ENCODE measurements around the gene SOX5. TPM values are rescaled to one million over a fixed set of nuclear protein-coding genes. Genes with fewer than 3 reads are reported as not detected.

Gene SOX5
- total RNA-seq, 1 donor from 2014 or later: 1.3 TPM

GRCh38 chr12:23555180-23555824 lies 394.2 kb downstream of the SOX5 start:
- no peak overlapping the region for H3K4me3 Mint-ChIP-seq
- H3K27me3 Mint-ChIP-seq (ENCODE audit: insufficient read depth): no peaks in the 10 kb centered on the region
- H3K36me3 Mint-ChIP-seq (ENCODE audit: low read depth): no peaks in the 10 kb centered on the region
- intact Hi-C loops (cut with micrococcal nuclease): no loop called here
- no peak for DNase-seq (ENCODE audit: low spot score)
- H3K4me1 Mint-ChIP-seq (ENCODE audit: low read depth): no peaks in the 10 kb centered on the region
- no peak overlapping the region for H3K27ac Mint-ChIP-seq
- no peaks in the 10 kb centered on the region for H3K9me3 Mint-ChIP-seq

- no peak overlapping the region for H3K4me3 Mint-ChIP-seq
- no peaks in the 10 kb centered on the region for H3K36me3 Mint-ChIP-seq (ENCODE audit: low read depth)
- intact Hi-C loops (cut with micrococcal nuclease): no loop called here
- H3K9me3 Mint-ChIP-seq: no peaks in the 10 kb centered on the region
- no peaks in the 10 kb centered on the region for H3K27me3 Mint-ChIP-seq (ENCODE audit: insufficient read depth)
- no peak for DNase-seq (ENCODE audit: low spot score)
- no peak overlapping the region for H3K27ac Mint-ChIP-seq
- H3K4me1 Mint-ChIP-seq (ENCODE audit: low read depth): no peaks in the 10 kb centered on the region
Measured at GRCh38 chr12:23552417-23552816, 397.1 kb downstream of the SOX5 start.

- H3K4me1 Mint-ChIP-seq (ENCODE audit: low read depth): no peaks in the 10 kb centered on the region
- H3K27ac Mint-ChIP-seq: no peak overlapping the region
- no peak overlapping the region for H3K4me3 Mint-ChIP-seq
- H3K9me3 Mint-ChIP-seq: no peaks in the 10 kb centered on the region
- H3K36me3 Mint-ChIP-seq (ENCODE audit: low read depth): no peaks in the 10 kb centered on the region
- intact Hi-C loops (cut with micrococcal nuclease): no loop called here
- no peak for DNase-seq (ENCODE audit: low spot score)
- no peaks in the 10 kb centered on the region for H3K27me3 Mint-ChIP-seq (ENCODE audit: insufficient read depth)
Measured at GRCh38 chr12:23550753-23551152, 398.7 kb downstream of the SOX5 start.

GRCh38 chr12:23548742-23549141 lies 400.7 kb downstream of the SOX5 start:
- Mint-ChIP-seq H3K27ac (no peak overlapping the region), H3K4me3 (no peak overlapping the region), H3K9me3 (no peaks in the 10 kb centered on the region), H3K27me3 (ENCODE audit: insufficient read depth) (no peaks in the 10 kb centered on the region), H3K4me1 (ENCODE audit: low read depth) (no peaks in the 10 kb centered on the region), H3K36me3 (ENCODE audit: low read depth) (no peaks in the 10 kb centered on the region)
- DNase-seq (ENCODE audit: low spot score): no peak
- intact Hi-C loops (cut with micrococcal nuclease): no loop called here

GRCh38 chr12:23546756-23547155 lies 402.7 kb downstream of the SOX5 start:
- H3K27me3 Mint-ChIP-seq (ENCODE audit: insufficient read depth): no peaks in the 10 kb centered on the region
- no peaks in the 10 kb centered on the region for H3K4me1 Mint-ChIP-seq (ENCODE audit: low read depth)
- no peak for DNase-seq (ENCODE audit: low spot score)
- intact Hi-C loops (cut with micrococcal nuclease): no loop called here
- H3K36me3 Mint-ChIP-seq (ENCODE audit: low read depth): no peaks in the 10 kb centered on the region
- H3K27ac Mint-ChIP-seq: no peak overlapping the region
- no peaks in the 10 kb centered on the region for H3K9me3 Mint-ChIP-seq
- no peak overlapping the region for H3K4me3 Mint-ChIP-seq

GRCh38 chr12:23543767-23544166 lies 405.7 kb downstream of the SOX5 start:
- H3K27me3 Mint-ChIP-seq (ENCODE audit: insufficient read depth): no peaks in the 10 kb centered on the region
- no peaks in the 10 kb centered on the region for H3K36me3 Mint-ChIP-seq (ENCODE audit: low read depth)
- intact Hi-C loops (cut with micrococcal nuclease): no loop called here
- DNase-seq (ENCODE audit: low spot score): no peak
- no peak overlapping the region for H3K4me3 Mint-ChIP-seq
- no peaks in the 10 kb centered on the region for H3K9me3 Mint-ChIP-seq
- H3K27ac Mint-ChIP-seq: no peak overlapping the region
- H3K4me1 Mint-ChIP-seq (ENCODE audit: low read depth): no peaks in the 10 kb centered on the region

GRCh38 chr12:23542187-23542586 lies 407.3 kb downstream of the SOX5 start:
- H3K4me3 Mint-ChIP-seq: no peak overlapping the region
- intact Hi-C loops (cut with micrococcal nuclease): no loop called here
- H3K4me1 Mint-ChIP-seq (ENCODE audit: low read depth): no peaks in the 10 kb centered on the region
- H3K27ac Mint-ChIP-seq: no peak overlapping the region
- H3K27me3 Mint-ChIP-seq (ENCODE audit: insufficient read depth): peaks cover 2% of the 10 kb centered on the region
- H3K9me3 Mint-ChIP-seq: no peaks in the 10 kb centered on the region
- no peaks in the 10 kb centered on the region for H3K36me3 Mint-ChIP-seq (ENCODE audit: low read depth)
- DNase-seq (ENCODE audit: low spot score): no peak

- Mint-ChIP-seq H3K4me3 (no peak overlapping the region), H3K27ac (no peak overlapping the region)
- intact Hi-C loops (cut with micrococcal nuclease): no loop called here
Measured at GRCh38 chr12:23540572-23540971, 408.9 kb downstream of the SOX5 start.

GRCh38 chr12:23536293-23536692 lies 413.2 kb downstream of the SOX5 start:
- Mint-ChIP-seq H3K9me3 (no peaks in the 10 kb centered on the region), H3K27ac (no peak overlapping the region)
- intact Hi-C loops (cut with micrococcal nuclease): no loop called here

More at GRCh38 chr12:23540572-23540971, 408.9 kb downstream of the SOX5 start:
- peaks cover 2% of the 10 kb centered on the region for H3K27me3 Mint-ChIP-seq (ENCODE audit: insufficient read depth)
- H3K9me3 Mint-ChIP-seq: no peaks in the 10 kb centered on the region
- H3K4me1 Mint-ChIP-seq (ENCODE audit: low read depth): no peaks in the 10 kb centered on the region
- DNase-seq (ENCODE audit: low spot score): no peak
- no peaks in the 10 kb centered on the region for H3K36me3 Mint-ChIP-seq (ENCODE audit: low read depth)

GRCh38 chr12:23535441-23535840 lies 414.0 kb downstream of the SOX5 start:
- Mint-ChIP-seq H3K27ac (no peak overlapping the region), H3K9me3 (no peaks in the 10 kb centered on the region), H3K36me3 (ENCODE audit: low read depth) (no peaks in the 10 kb centered on the region), H3K4me3 (no peak overlapping the region), H3K27me3 (ENCODE audit: insufficient read depth) (peaks cover 2% of the 10 kb centered on the region), H3K4me1 (ENCODE audit: low read depth) (no peaks in the 10 kb centered on the region)
- no peak for DNase-seq (ENCODE audit: low spot score)
- intact Hi-C loops (cut with micrococcal nuclease): no loop called here

More at GRCh38 chr12:23536293-23536692, 413.2 kb downstream of the SOX5 start:
- no peak for DNase-seq (ENCODE audit: low spot score)
- Mint-ChIP-seq H3K4me3 (no peak overlapping the region), H3K4me1 (ENCODE audit: low read depth) (no peaks in the 10 kb centered on the region), H3K36me3 (ENCODE audit: low read depth) (no peaks in the 10 kb centered on the region), H3K27me3 (ENCODE audit: insufficient read depth) (peaks cover 2% of the 10 kb centered on the region)

- H3K27me3 Mint-ChIP-seq (ENCODE audit: insufficient read depth): peaks cover 2% of the 10 kb centered on the region
- H3K4me1 Mint-ChIP-seq (ENCODE audit: low read depth): no peaks in the 10 kb centered on the region
- no peaks in the 10 kb centered on the region for H3K9me3 Mint-ChIP-seq
- intact Hi-C loops (cut with micrococcal nuclease): no loop called here
- no peak overlapping the region for H3K4me3 Mint-ChIP-seq
- no peak overlapping the region for H3K27ac Mint-ChIP-seq
- H3K36me3 Mint-ChIP-seq (ENCODE audit: low read depth): no peaks in the 10 kb centered on the region
- no peak for DNase-seq (ENCODE audit: low spot score)
Measured at GRCh38 chr12:23534196-23534595, 415.3 kb downstream of the SOX5 start.

- no peaks in the 10 kb centered on the region for H3K36me3 Mint-ChIP-seq (ENCODE audit: low read depth)
- H3K9me3 Mint-ChIP-seq: no peaks in the 10 kb centered on the region
- no peaks in the 10 kb centered on the region for H3K4me1 Mint-ChIP-seq (ENCODE audit: low read depth)
- H3K27me3 Mint-ChIP-seq (ENCODE audit: insufficient read depth): peaks cover 2% of the 10 kb centered on the region
- no peak for DNase-seq (ENCODE audit: low spot score)
- H3K27ac Mint-ChIP-seq: no peak overlapping the region
- intact Hi-C loops (cut with micrococcal nuclease): no loop called here
- H3K4me3 Mint-ChIP-seq: no peak overlapping the region
Measured at GRCh38 chr12:23533699-23534098, 415.8 kb downstream of the SOX5 start.

GRCh38 chr12:23533265-23533664 lies 416.2 kb downstream of the SOX5 start:
- DNase-seq (ENCODE audit: low spot score): no peak
- Mint-ChIP-seq H3K9me3 (no peaks in the 10 kb centered on the region), H3K27ac (no peak overlapping the region), H3K4me1 (ENCODE audit: low read depth) (no peaks in the 10 kb centered on the region), H3K36me3 (ENCODE audit: low read depth) (no peaks in the 10 kb centered on the region), H3K4me3 (no peak overlapping the region), H3K27me3 (ENCODE audit: insufficient read depth) (no peaks in the 10 kb centered on the region)
- intact Hi-C loops (cut with micrococcal nuclease): no loop called here

GRCh38 chr12:23528316-23528715 lies 421.2 kb downstream of the SOX5 start:
- H3K27ac Mint-ChIP-seq: no peak overlapping the region
- no peak for DNase-seq (ENCODE audit: low spot score)
- H3K27me3 Mint-ChIP-seq (ENCODE audit: insufficient read depth): no peaks in the 10 kb centered on the region
- no peaks in the 10 kb centered on the region for H3K4me1 Mint-ChIP-seq (ENCODE audit: low read depth)
- H3K4me3 Mint-ChIP-seq: no peak overlapping the region
- peaks cover 9% of the 10 kb centered on the region for H3K9me3 Mint-ChIP-seq
- intact Hi-C loops (cut with micrococcal nuclease): no loop called here
- H3K36me3 Mint-ChIP-seq (ENCODE audit: low read depth): no peaks in the 10 kb centered on the region
